Panc1 (cell line): ENCODE results near the gene NUP93.
"Not testable (repeated sequence)": the region's sequence is repeated elsewhere in the genome, so short reads cannot be mapped to it uniquely, and the experiment has no call there.

Experiments
- POLR2AphosphoS5 ChIP-seq: IDR thresholded peaks from 2 replicates; pipeline ENCODE4 v1.6.1; 2012; ENCODE audit warnings: mild to moderate bottlenecking, low read depth, low read length, moderate library complexity
- SIN3A ChIP-seq: IDR thresholded peaks from 2 replicates; pipeline ENCODE4 v1.6.1; 2012; ENCODE audit warnings: low read depth, mild to moderate bottlenecking, low read length, moderate library complexity, borderline replicate concordance; ENCODE audit not compliant: insufficient read depth
- TCF7L2 ChIP-seq: IDR thresholded peaks from 2 replicates; pipeline ENCODE4 v1.6.1; 2011; ENCODE audit warnings: mild to moderate bottlenecking, low read depth, low read length, inconsistent platforms
- TF ChIP-seq, protein P1 (sequence below): fragments of 450-650 bp; IDR thresholded peaks from 2 replicates; pipeline ENCODE4 v1.5.1; 2017; ENCODE audit warnings: mild to moderate bottlenecking

DNA sequence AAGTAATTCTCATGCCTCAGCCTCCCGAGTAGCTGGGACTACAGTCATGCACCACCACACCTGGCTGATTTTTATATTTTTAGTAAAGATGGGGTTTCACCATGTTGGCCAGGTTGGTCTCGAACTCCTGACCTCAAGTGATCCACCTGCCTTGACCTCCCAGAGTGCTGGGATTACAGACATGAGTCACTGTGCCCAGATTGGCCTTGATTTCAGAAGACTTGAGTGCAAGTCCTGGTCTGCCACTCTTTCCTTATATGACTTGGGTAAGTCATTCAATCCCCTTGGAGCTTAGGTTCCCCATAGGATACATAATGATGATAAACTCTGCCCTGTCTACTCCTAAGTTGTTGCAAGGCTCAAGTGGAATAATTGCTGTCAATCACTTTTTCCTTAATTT lies 12.4 kb upstream of the NUP93 start:
- not testable (repeated sequence) for TF ChIP-seq POLR2AphosphoS5, TCF7L2, SIN3A
- TF ChIP-seq, protein P1, sequence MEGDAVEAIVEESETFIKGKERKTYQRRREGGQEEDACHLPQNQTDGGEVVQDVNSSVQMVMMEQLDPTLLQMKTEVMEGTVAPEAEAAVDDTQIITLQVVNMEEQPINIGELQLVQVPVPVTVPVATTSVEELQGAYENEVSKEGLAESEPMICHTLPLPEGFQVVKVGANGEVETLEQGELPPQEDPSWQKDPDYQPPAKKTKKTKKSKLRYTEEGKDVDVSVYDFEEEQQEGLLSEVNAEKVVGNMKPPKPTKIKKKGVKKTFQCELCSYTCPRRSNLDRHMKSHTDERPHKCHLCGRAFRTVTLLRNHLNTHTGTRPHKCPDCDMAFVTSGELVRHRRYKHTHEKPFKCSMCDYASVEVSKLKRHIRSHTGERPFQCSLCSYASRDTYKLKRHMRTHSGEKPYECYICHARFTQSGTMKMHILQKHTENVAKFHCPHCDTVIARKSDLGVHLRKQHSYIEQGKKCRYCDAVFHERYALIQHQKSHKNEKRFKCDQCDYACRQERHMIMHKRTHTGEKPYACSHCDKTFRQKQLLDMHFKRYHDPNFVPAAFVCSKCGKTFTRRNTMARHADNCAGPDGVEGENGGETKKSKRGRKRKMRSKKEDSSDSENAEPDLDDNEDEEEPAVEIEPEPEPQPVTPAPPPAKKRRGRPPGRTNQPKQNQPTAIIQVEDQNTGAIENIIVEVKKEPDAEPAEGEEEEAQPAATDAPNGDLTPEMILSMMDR, result not testable (repeated sequence)
